H1 (cell line): ENCODE results near the gene MED1. TPM values are rescaled to one million over a fixed set of nuclear protein-coding genes. Genes with fewer than 3 reads are reported as not detected.

Experiments
- CTCF ChIA-PET: fragments of 300-600 bp; sonication (Branson Sonifier 250); formaldehyde crosslinking; loops from one replicate; lab custom pipeline; 2021; ENCODE audit not compliant: partially characterized antibody; lab: Charles Lee
- POLR2A ChIA-PET: fragments of 300-600 bp; sonication (Branson Sonifier 250); formaldehyde crosslinking; loops from one replicate; lab custom pipeline; 2021; ENCODE audit warnings: inconsistent platforms; ENCODE audit not compliant: partially characterized antibody; lab: Charles Lee
- DNase-seq, 2 experiments: peaks; one replicate each; pipeline versions ENCODE4 v3.0.0 to v3.0.0-alpha.2; 2010 to 2022; ENCODE audit warnings: low spot score in 2 of 2, low read depth in 1 of 2, mixed read lengths in 1 of 2
- FAIRE-seq: peaks from 2 replicates; lab custom pipeline; 2011; peaks lifted over from hg19 to GRCh38; lab: Jason Lieb, UNC
- H2AFZ ChIP-seq: 2 replicates; pipeline ENCODE4 v1.8.1; 2012; ENCODE audit warnings: low read length, inconsistent platforms
- H2AK5ac ChIP-seq: 2 replicates; pipeline ENCODE4 v1.6.1; 2013; ENCODE audit warnings: low read depth, low read length
- H2BK120ac ChIP-seq: replicated peaks from 2 replicates; pipeline ENCODE3; 2013; ENCODE audit warnings: low read depth, low read length, inconsistent platforms
- H2BK12ac ChIP-seq: 2 replicates; pipeline ENCODE4 v1.6.1; 2013; ENCODE audit warnings: low read depth, low read length
- H2BK15ac ChIP-seq: 2 replicates; pipeline ENCODE4 v1.6.1; 2013; ENCODE audit warnings: low read length
- H2BK20ac ChIP-seq: 2 replicates; pipeline ENCODE4 v1.6.1; 2013; ENCODE audit warnings: low read length
- H2BK5ac ChIP-seq: 2 replicates; pipeline ENCODE4 v1.6.1; 2013; ENCODE audit warnings: low read depth, low read length
- H3K14ac ChIP-seq: 2 replicates; pipeline ENCODE4 v1.6.1; 2013; ENCODE audit warnings: inconsistent platforms; ENCODE audit not compliant: insufficient read length
- H3K18ac ChIP-seq: 2 replicates; pipeline ENCODE4 v1.6.1; 2013; ENCODE audit warnings: low read length; ENCODE audit errors: extremely low read depth
- H3K23ac ChIP-seq: 2 replicates; pipeline ENCODE4 v1.6.1; 2013; ENCODE audit warnings: inconsistent platforms; ENCODE audit not compliant: insufficient read length
- H3K23me2 ChIP-seq: 2 replicates; pipeline ENCODE4 v1.6.1; 2013; ENCODE audit warnings: low read depth, low read length
- H3K27ac ChIP-seq: 2 replicates; pipeline ENCODE4 v1.6.1; 2011; ENCODE audit warnings: low read depth, low read length, inconsistent platforms
- H3K27me3 ChIP-seq, 4 experiments: replicated peaks in 1 of 4; 1 replicate in 1 of 4; 2 replicates in 3 of 4; pipeline versions ENCODE4 v1.6.1 to v1.8.1; 2011 to 2013; ENCODE audit warnings: low read length in 3 of 4, mild to moderate bottlenecking in 3 of 4, inconsistent platforms in 2 of 4, mixed read lengths in 2 of 4, moderate library complexity in 1 of 4; ENCODE audit not compliant: control insufficient read depth in 3 of 4, insufficient read depth in 3 of 4; ENCODE audit errors: extremely low read depth in 1 of 4
- H3K36me3 ChIP-seq, 4 experiments: 2 replicates each; pipeline versions ENCODE4 v1.6.1 to v1.8.1; 2011 to 2013; ENCODE audit warnings: mild to moderate bottlenecking in 4 of 4, low read length in 3 of 4, moderate library complexity in 2 of 4, control low read depth in 1 of 4, inconsistent platforms in 1 of 4; ENCODE audit not compliant: insufficient read depth in 4 of 4, control insufficient read depth in 2 of 4
- H3K4ac ChIP-seq: replicated peaks from 2 replicates; pipeline ENCODE3; 2013; ENCODE audit warnings: low read length, low read depth, mixed read lengths, inconsistent platforms; ENCODE audit not compliant: insufficient read length
- H3K4me1 ChIP-seq, 4 experiments: replicated peaks in 1 of 4; 1 replicate in 1 of 4; 2 replicates in 3 of 4; pipeline versions ENCODE4 v1.6.1 to v1.8.1; 2011 to 2013; ENCODE audit warnings: low read length in 3 of 4, inconsistent platforms in 2 of 4, mixed read lengths in 1 of 4; ENCODE audit not compliant: insufficient read depth in 4 of 4, control insufficient read depth in 3 of 4
- H3K4me2 ChIP-seq, 2 experiments: 2 replicates each; pipeline versions ENCODE4 v1.6.1 to v1.8.1; 2011 to 2013; ENCODE audit warnings: low read depth in 2 of 2, low read length in 2 of 2, control low read depth in 1 of 2, inconsistent platforms in 1 of 2, mild to moderate bottlenecking in 1 of 2; ENCODE audit not compliant: insufficient read depth in 1 of 2
- H3K4me3 ChIP-seq, 4 experiments: fragments of 200-600, 300-600 bp in 1 of 4; sonication (generic), shearing (Covaris generic), sonication (Bioruptor Twin) in 1 of 4; 2 replicates each; pipeline versions ENCODE4 v1.5.1 to v1.8.1; 2011 to 2016; ENCODE audit warnings: low read length in 4 of 4, low read depth in 3 of 4, control low read depth in 2 of 4, inconsistent platforms in 2 of 4, mild to moderate bottlenecking in 2 of 4, mixed read lengths in 1 of 4, moderate library complexity in 1 of 4; ENCODE audit not compliant: insufficient read depth in 2 of 4; ENCODE audit errors: extremely low read depth in 1 of 4
- H3K56ac ChIP-seq: replicated peaks from 2 replicates; pipeline ENCODE3; 2013; ENCODE audit warnings: low read depth, mild to moderate bottlenecking, mixed read lengths, low read length, inconsistent platforms; ENCODE audit not compliant: insufficient read length
- H3K79me1 ChIP-seq: 2 replicates; pipeline ENCODE4 v1.6.1; 2013; ENCODE audit warnings: low read depth, low read length, control low read depth
- H3K79me2 ChIP-seq, 2 experiments: 2 replicates each; pipeline versions ENCODE4 v1.6.1 to v1.8.1; 2012 to 2013; ENCODE audit warnings: low read length in 2 of 2, mild to moderate bottlenecking in 2 of 2, inconsistent platforms in 1 of 2; ENCODE audit not compliant: insufficient read depth in 2 of 2, control insufficient read depth in 1 of 2
- H3K9ac ChIP-seq, 4 experiments: replicated peaks in 1 of 4; 1 replicate in 1 of 4; 2 replicates in 3 of 4; pipeline versions ENCODE4 v1.6.1 to v1.8.1; 2011 to 2013; ENCODE audit warnings: low read depth in 3 of 4, low read length in 3 of 4, control low read depth in 2 of 4, mild to moderate bottlenecking in 2 of 4, moderate library complexity in 2 of 4, inconsistent platforms in 1 of 4; ENCODE audit errors: extremely low read depth in 1 of 4
- H3K9me3 ChIP-seq, 2 experiments: 2 replicates each; pipeline versions ENCODE4 v1.6.1 to v1.8.1; 2012 to 2013; ENCODE audit warnings: mild to moderate bottlenecking in 2 of 2, moderate library complexity in 2 of 2, control low read depth in 1 of 2, inconsistent platforms in 1 of 2, low read depth in 1 of 2, low read length in 1 of 2, mixed read lengths in 1 of 2; ENCODE audit not compliant: insufficient read depth in 2 of 2
- H4K20me1 ChIP-seq, 2 experiments: replicated peaks in 1 of 2; 2 replicates each; pipeline versions ENCODE3 to v1.8.1; 2011 to 2013; ENCODE audit warnings: inconsistent platforms in 2 of 2, low read length in 2 of 2, mild to moderate bottlenecking in 1 of 2; ENCODE audit not compliant: insufficient read depth in 2 of 2, control insufficient read depth in 1 of 2
- H4K5ac ChIP-seq: 2 replicates; pipeline ENCODE4 v1.6.1; 2013; ENCODE audit warnings: low read length, low read depth, mixed read lengths, inconsistent platforms; ENCODE audit not compliant: insufficient read length
- H4K8ac ChIP-seq: 2 replicates; pipeline ENCODE4 v1.8.0; 2013; ENCODE audit warnings: mild to moderate bottlenecking, moderate library complexity, low read length, inconsistent platforms; ENCODE audit not compliant: insufficient read depth; ENCODE audit errors: extremely low read depth
- H4K91ac ChIP-seq: replicated peaks from 2 replicates; pipeline ENCODE3; 2013; ENCODE audit warnings: low read length, mixed read lengths, inconsistent platforms; ENCODE audit not compliant: insufficient read length
- ASH2L ChIP-seq: fragments of 200-600, 300-600 bp; sonication (generic); IDR thresholded peaks from one replicate; pipeline ENCODE4 v1.7.1; 2017; ENCODE audit warnings: low read length
- CBX5 ChIP-seq: fragments of 300-800, 300-1000 bp; sonication (generic); IDR thresholded peaks from 2 replicates; pipeline ENCODE4 v1.7.1; 2016; ENCODE audit warnings: antibody characterized with exemption, low read length, low read depth
- MAFK ChIP-seq: IDR thresholded peaks from 2 replicates; pipeline ENCODE4 v1.6.1; 2012; ENCODE audit warnings: low read depth, mild to moderate bottlenecking, improper control_type of control experiment, low read length
- POLR2AphosphoS5 ChIP-seq: IDR thresholded peaks from 2 replicates; pipeline ENCODE4 v1.6.1; 2011; ENCODE audit warnings: low read depth, low read length
- SP1 ChIP-seq: IDR thresholded peaks from 2 replicates; pipeline ENCODE4 v1.6.1; 2011; ENCODE audit warnings: low read depth, low read length
- TAF1 ChIP-seq: IDR thresholded peaks from 2 replicates; pipeline ENCODE4 v1.6.1; 2011; ENCODE audit warnings: mild to moderate bottlenecking, low read depth, low read length
- TCF12 ChIP-seq: IDR thresholded peaks from 2 replicates; pipeline ENCODE4 v1.6.1; 2011; ENCODE audit warnings: low read depth, mild to moderate bottlenecking, low read length
- WGBS, 2 experiments: shearing (Covaris generic) in 1 of 2; methylation state at CpG; one replicate each; pipeline versions ENCODE4 v1.1.6 to v1.1.7; 2013 to 2015; ENCODE audit warnings: low lambda C conversion rate in 2 of 2, mixed read lengths in 2 of 2, inconsistent platforms in 1 of 2, low coverage in 1 of 2, missing lambda C conversion rate in 1 of 2; ENCODE audit not compliant: insufficient replicate concordance in 2 of 2, insufficient coverage in 1 of 2, insufficient read length in 1 of 2; ENCODE audit errors: extremely low coverage in 1 of 2, missing lambda C conversion rate in 1 of 2; 5-methylcytosine and 5-hydroxymethylcytosine counted together
- polyA plus RNA-seq, 7 experiments: library from polyadenylated mRNA; depleted of rRNA in 3 of 7; stranded (reverse) in 5 of 7; unstranded in 2 of 7; fragments of >200 nt in 5 of 7; fragments of 200-250 nt in 2 of 7; gene quantifications; 1 replicate in 5 of 7; 2 replicates in 1 of 7; 4 replicates in 1 of 7; pipeline versions ENCODE4 v1.2.1 to v1.2.3, GENCODE V29; 2011 to 2013; ENCODE audit warnings: missing spikeins in 2 of 7, mixed read lengths in 2 of 7
- total RNA-seq: library from RNA; stranded (reverse); fragmentation: NEBNext Ultra II Directional; extraction: Animal tissue kit (Norgen Biotek cat#: 25700); gene quantifications from 2 replicates; pipeline ENCODE4 v1.2.1, GENCODE V29; 2021
- TF ChIP-seq, protein P1 (sequence below): IDR thresholded peaks from 2 replicates; pipeline ENCODE4 v1.6.1; 2012; ENCODE audit warnings: low read length, inconsistent platforms

Gene MED1
- total and polyA plus RNA-seq, 2 of the 8 experiments (the other 6 are each of a cell fraction or from before 2014, with no cell fraction given) = 24.7 to 56.5 TPM

DNA sequence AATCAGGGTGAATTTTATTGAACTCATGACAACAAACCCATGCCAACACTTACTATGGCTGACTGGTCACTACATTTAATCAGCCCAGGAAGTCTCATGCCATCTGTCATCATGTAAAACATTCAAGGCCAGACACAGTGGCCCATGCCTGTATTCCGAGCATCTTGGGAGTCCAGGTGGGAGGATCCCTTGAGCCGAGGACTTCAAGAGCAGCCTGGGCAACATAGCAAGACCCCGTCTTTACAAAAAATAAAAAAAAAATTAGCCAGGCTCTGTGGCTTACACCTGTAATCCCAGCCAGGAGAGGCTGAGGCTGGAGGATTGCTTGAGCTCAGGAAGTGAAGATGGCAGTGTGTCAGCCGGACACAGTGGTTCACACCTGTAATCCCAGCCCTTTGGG is 4.9 kb upstream of the MED1 start:
- no peak overlapping the region for H3K56ac ChIP-seq
- H3K23ac ChIP-seq = no peak overlapping the region
- no peak overlapping the region for H4K8ac ChIP-seq
- H2AFZ ChIP-seq = no peak overlapping the region
- no peak overlapping the region for H2BK15ac ChIP-seq
- H3K27me3 ChIP-seq = no peaks in the 10 kb centered on the region
- no peak overlapping the region for H3K14ac ChIP-seq
- CTCF ChIA-PET = no interaction called here
- H4K91ac ChIP-seq = no peak overlapping the region
- no peaks in the 10 kb centered on the region for H3K79me1 ChIP-seq
- no peak overlapping the region for H3K4ac ChIP-seq
- no peak overlapping the region for H3K4me3 ChIP-seq
- no peak for DNase-seq
- WGBS, 2 experiments = 89% methylated on average over 4 of the region's 4 CpGs; no CpG with 5 or more reads in 1 of the 2 experiments
- H3K36me3 ChIP-seq = no peaks in the 10 kb centered on the region
- H3K27ac ChIP-seq = no peak overlapping the region
- peaks cover 0 to 2% of the 10 kb centered on the region in 2 experiments; a peak in 1 of 4 replicates for H3K79me2 ChIP-seq
- no peak overlapping the region for H2BK12ac ChIP-seq
- no peak overlapping the region for H3K4me2 ChIP-seq
- POLR2A ChIA-PET = interaction anchor here (0.6 to 10.2 kb wide), 3 partner anchors 7 to 98 kb away, joined by 3 to 167 read pairs (median 4); partner anchors contain the start of gene CDK12
- H2BK20ac ChIP-seq = no peak overlapping the region
- no peak for FAIRE-seq
- H4K20me1 ChIP-seq = no peaks in the 10 kb centered on the region
- H3K4me1 ChIP-seq = no peaks in the 10 kb centered on the region; a peak in 1 of 7 replicates
- H2BK5ac ChIP-seq = no peak overlapping the region
- H3K18ac ChIP-seq = no peak overlapping the region
- H3K23me2 ChIP-seq = no peaks in the 10 kb centered on the region
- H3K9ac ChIP-seq = no peak overlapping the region
- H4K5ac ChIP-seq = no peak overlapping the region
- H2AK5ac ChIP-seq = no peak overlapping the region
- H3K9me3 ChIP-seq = no peaks in the 10 kb centered on the region
- no peak overlapping the region for H2BK120ac ChIP-seq
- no peak for TF ChIP-seq MAFK
- no peak for TF ChIP-seq CBX5
- no peak for TF ChIP-seq TAF1
- TF ChIP-seq POLR2AphosphoS5 = no peak
- TF ChIP-seq ASH2L = no peak
- no peak for TF ChIP-seq SP1
- no peak for TF ChIP-seq TCF12
- TF ChIP-seq, protein P1, sequence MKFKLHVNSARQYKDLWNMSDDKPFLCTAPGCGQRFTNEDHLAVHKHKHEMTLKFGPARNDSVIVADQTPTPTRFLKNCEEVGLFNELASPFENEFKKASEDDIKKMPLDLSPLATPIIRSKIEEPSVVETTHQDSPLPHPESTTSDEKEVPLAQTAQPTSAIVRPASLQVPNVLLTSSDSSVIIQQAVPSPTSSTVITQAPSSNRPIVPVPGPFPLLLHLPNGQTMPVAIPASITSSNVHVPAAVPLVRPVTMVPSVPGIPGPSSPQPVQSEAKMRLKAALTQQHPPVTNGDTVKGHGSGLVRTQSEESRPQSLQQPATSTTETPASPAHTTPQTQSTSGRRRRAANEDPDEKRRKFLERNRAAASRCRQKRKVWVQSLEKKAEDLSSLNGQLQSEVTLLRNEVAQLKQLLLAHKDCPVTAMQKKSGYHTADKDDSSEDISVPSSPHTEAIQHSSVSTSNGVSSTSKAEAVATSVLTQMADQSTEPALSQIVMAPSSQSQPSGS = no peak
